Left lobe of liver (tissue), 2 donors: ENCODE data around the gene TEX54. TPM values are rescaled to one million over a fixed set of nuclear protein-coding genes. Genes with fewer than 3 reads are reported as not detected.
"Not testable (repeated sequence)": the region's sequence is repeated elsewhere in the genome, so short reads cannot be mapped to it uniquely, and the experiment has no call there.

Source experiments
- ATAC-seq: fragments of 200-7000 bp; cut with Tn5 transposase; one replicate; pipeline ENCODE4 v1.9.1; 2020; ENCODE audit warnings: mild to moderate bottlenecking, moderate library complexity
- DNase-seq: peaks from one replicate; pipeline ENCODE4 v3.0.0-alpha.2; 2020; ENCODE audit warnings: low spot score
- total RNA-seq: library from RNA; stranded (reverse); gene quantifications from one replicate; pipeline ENCODE4 v1.2.1, GENCODE V29; 2021
- donor health status: DM: no; HTN: no; CAD: no; lungs with moderate emphysema.
- donor health status: DM: no; HTN: yes; CAD: no.

The TEX54 gene
- not detected for total RNA-seq

- ATAC-seq (peak; percentile 44), DNase-seq (peak; percentile 72)
Observed at GRCh38 chr11:62832336-62833234, at the start of gene TEX54. Gene TEX54 (minus strand): TSS chr11:62832841.

GRCh38 chr11:62882431-62882749, 49.7 kb upstream of the TEX54 start:
- DNase-seq (no peak), ATAC-seq (no peak)

- DNase-seq: peak; percentile 77
- no peak for ATAC-seq
Observed at GRCh38 chr11:62881579-62882430, 49.2 kb upstream of the TEX54 start.

- DNase-seq: peak; percentile 91
- peak; percentile 91 for ATAC-seq
Observed at GRCh38 chr11:62880803-62881578, 48.4 kb upstream of the TEX54 start, which contains the start of gene SLC3A2. Gene SLC3A2 (plus strand): TSS chr11:62880896. CDS start chr11:62881024, 128 bp downstream.

- DNase-seq: no peak
- peak; percentile 11 for ATAC-seq
Observed at GRCh38 chr11:62880231-62880802, 47.7 kb upstream of the TEX54 start.

- ATAC-seq (no peak), DNase-seq (no peak)
Observed at GRCh38 chr11:62879235-62879978, 46.8 kb upstream of the TEX54 start.

GRCh38 chr11:62876712-62877111, 44.1 kb upstream of the TEX54 start:
- DNase-seq (no peak), ATAC-seq (no peak)

- no peak for DNase-seq
- peak; percentile 7 for ATAC-seq
Observed at GRCh38 chr11:62875698-62876478, 43.2 kb upstream of the TEX54 start.

- ATAC-seq (no peak), DNase-seq (no peak)
Observed at GRCh38 chr11:62874851-62875250, 42.2 kb upstream of the TEX54 start.

GRCh38 chr11:62865635-62866034, 33.0 kb upstream of the TEX54 start:
- DNase-seq: no peak
- ATAC-seq: no peak

- ATAC-seq (no peak), DNase-seq (no peak)
Observed at GRCh38 chr11:62863687-62864335, 31.2 kb upstream of the TEX54 start.

GRCh38 chr11:62861564-62862192, 29.0 kb upstream of the TEX54 start:
- ATAC-seq, DNase-seq: not testable (repeated sequence)

GRCh38 chr11:62860835-62861563, 28.4 kb upstream of the TEX54 start:
- no peak for DNase-seq
- no peak for ATAC-seq

GRCh38 chr11:62859281-62859703, 26.7 kb upstream of the TEX54 start:
- ATAC-seq, DNase-seq: not testable (repeated sequence)

GRCh38 chr11:62858201-62858600, 25.6 kb upstream of the TEX54 start:
- DNase-seq (no peak), ATAC-seq (no peak)

- DNase-seq: no peak
- no peak for ATAC-seq
Observed at GRCh38 chr11:62857541-62857982, 24.9 kb upstream of the TEX54 start.

GRCh38 chr11:62856333-62856895, 23.8 kb upstream of the TEX54 start:
- DNase-seq: no peak
- ATAC-seq: peak; percentile 22
